Glomerular endothelial cell (primary cell): Measurements from ENCODE around the gene BCL2A1. TPM values are rescaled to one million over a fixed set of nuclear protein-coding genes. Genes with fewer than 3 reads are reported as not detected.
"Not testable (repeated sequence)": the region's sequence is repeated elsewhere in the genome, so short reads cannot be mapped to it uniquely, and the experiment has no call there.

ENCODE experiments used
- DNase-seq: peaks from one replicate; pipeline ENCODE4 v3.0.0-alpha.2; 2011; ENCODE audit warnings: low read depth, low spot score; ENCODE audit errors: extremely low read depth
- total RNA-seq: library from RNA; depleted of rRNA; stranded (reverse); fragments of >200 nt; gene quantifications from 2 replicates; pipeline ENCODE4 v1.2.3, GENCODE V29; 2015

BCL2A1 gene
- total RNA-seq, 1 donor from 2014 or later, result not detected

- DNase-seq, result no peak
Observed at GRCh38 chr15:79989682-79990081, 18.7 kb upstream of the BCL2A1 start.

- no peak for DNase-seq
Observed at GRCh38 chr15:79989183-79989582, 18.2 kb upstream of the BCL2A1 start.

- DNase-seq, result no peak
Observed at GRCh38 chr15:79988448-79989117, 17.6 kb upstream of the BCL2A1 start.

DNA sequence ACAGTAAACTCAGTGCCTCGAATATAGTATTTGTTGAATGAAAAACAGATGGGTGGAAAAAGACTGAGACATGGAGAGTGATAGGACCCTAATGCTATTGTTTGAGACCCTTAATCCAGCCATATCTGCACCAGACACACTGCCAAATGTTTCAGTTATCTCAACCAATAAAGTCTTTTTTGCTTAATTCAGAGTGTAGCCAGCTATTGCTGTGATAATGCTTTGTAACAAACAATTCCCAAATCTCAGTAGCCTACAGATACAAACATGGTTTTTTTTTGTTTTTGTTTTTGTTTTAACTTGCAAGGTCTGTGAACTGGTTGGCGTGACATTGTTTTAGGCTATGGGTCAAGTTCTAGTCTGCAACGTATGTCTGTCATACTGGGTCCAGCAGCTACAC is 17.0 kb upstream of the BCL2A1 start:
- no peak for DNase-seq

DNA sequence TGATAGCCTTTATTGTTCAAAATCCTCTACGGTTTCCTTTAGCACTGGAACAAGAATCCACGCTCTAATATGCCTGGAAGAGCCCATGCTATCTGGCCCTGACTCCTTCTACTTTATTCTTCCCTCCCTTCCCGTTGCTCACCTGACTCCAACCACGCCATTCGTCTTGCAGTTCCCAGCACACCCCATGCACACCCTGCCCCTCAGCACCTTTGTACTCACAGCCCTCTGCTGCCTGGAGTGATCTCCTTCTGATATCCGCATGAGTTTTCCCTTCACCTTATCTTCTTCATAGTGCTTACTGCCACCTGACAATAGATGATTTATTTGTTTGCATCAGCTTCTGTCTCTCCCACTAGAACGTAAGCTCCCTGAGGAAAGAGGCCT is 16.6 kb upstream of the BCL2A1 start:
- DNase-seq, result no peak

DNA sequence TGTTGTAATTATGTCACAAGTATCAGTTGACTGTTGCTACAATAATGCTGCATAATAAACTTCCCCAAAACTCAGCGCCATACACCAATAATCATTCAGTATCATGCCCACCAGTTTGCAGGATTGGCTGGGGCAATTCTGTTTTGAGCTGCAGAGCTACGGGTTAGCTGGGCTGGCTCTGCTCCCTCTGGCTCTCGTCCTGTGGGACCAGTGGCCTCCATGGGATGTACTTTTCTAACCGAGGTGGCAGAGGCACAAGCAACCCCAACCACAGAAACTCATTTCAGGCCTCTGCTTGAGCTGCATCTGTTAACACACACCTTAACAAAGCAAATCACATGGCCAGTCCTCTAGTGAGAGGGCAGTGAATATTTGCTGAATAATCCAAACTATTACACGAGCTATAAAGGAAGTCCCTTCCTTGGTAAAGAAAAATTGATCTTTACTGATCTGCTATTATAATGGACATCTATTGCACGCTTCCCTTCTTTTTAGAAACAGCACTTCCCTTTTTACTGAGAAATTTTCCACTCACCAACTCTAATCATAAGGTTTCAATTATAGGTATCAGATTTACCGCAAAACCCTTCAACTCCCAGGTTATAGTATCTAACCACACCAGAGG is 10.9 kb upstream of the BCL2A1 start:
- DNase-seq, result no peak

DNA sequence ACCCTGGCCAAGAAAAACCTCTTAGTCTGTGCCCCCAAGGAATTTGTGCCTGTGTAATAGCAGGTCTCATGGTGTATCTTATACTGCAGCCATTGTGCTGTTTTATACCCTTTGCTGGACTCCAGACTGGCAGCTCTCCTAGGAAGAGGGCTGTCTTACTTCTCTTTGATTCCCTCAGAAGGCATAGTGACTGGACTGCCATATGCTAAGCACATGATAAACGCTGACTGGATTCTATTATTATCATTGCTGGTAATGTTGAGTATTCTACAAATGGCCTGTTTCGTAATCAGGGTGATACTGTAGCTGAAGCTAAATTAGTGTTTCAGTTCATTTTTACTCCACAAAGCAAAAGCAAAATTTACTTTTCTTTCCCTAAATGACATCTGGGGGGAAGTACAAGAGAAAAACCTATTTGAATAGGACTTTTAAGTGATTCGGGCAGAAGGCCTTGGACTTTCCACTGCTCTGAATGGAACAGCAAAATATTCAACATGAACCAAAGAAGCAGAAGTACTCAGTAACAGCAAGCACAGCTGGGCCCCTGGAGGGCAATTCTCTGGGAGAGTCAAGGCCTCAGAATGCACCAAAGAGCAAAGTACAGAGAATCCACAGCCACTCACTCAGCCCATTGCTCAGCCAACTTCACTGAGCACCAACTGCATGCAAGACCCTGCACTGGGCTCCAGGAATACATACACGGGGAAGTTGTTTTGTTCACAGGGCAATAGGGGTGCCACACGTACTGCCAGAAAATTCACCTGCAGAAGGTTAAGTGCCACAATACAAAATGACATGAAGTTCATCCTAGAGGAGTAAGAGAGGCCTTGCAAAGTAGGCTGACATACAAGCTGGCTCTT is 7.9 kb upstream of the BCL2A1 start:
- no peak for DNase-seq

DNA sequence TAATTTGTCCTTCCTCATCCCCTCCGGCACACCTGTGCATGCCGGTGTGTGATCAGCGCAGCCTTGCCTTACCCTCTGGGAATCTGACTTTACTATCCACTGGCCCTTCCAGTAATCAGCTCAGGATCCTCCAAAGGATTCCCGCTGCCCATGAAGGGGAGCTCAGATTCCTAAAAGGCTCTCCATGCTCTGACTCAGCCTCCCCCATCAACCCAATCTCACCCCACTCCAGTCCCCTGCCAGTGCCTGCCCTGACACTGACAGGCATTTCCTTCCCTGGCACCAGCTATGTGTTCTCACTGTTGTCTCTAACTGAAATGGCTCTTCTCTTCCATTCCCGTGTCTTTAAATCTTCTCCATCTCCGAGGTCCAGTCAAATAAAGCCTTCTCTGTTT is 7.3 kb upstream of the BCL2A1 start:
- no peak for DNase-seq

DNA sequence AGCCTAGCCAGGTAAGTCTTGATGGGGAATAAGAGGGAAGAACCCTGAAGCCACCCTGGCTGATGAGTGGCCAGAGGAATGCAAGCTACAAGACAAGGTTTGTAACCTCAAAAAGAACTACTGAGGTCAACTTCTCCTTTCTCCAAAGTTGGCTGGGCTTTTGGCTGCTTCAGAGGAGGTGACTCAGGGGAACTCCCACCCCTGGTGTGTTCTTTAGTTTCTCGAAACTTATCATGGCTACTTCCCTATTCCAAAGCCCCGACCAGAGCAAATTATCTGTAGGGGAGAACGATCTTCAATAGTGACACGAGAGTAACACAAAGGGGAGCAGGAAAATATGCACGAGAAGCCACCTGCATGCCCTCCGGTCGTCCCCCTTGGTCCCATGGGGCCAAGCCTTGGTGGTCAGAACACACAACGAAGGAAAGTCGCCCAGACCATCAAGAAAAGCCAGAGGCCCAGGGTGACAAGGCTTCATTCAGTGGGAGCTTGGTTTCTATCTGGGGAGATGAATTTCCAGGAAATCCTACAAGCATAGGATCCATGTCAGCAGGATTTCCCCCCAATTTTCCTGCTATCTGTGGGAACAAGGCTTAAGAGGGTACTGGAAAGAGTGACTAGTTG is 6.5 kb upstream of the BCL2A1 start:
- DNase-seq, result no peak

GRCh38 chr15:79973456-79974195 is 2.6 kb upstream of the BCL2A1 start:
- no peak for DNase-seq

GRCh38 chr15:79972863-79973262 is 1.9 kb upstream of the BCL2A1 start:
- no peak for DNase-seq

- DNase-seq, result no peak
Observed at GRCh38 chr15:79970181-79970580, 815 bp downstream of the BCL2A1 start.

GRCh38 chr15:79969146-79969545 is 1.9 kb downstream of the BCL2A1 start:
- DNase-seq, result no peak

GRCh38 chr15:79967298-79968182 is 3.5 kb downstream of the BCL2A1 start:
- no peak for DNase-seq

DNA sequence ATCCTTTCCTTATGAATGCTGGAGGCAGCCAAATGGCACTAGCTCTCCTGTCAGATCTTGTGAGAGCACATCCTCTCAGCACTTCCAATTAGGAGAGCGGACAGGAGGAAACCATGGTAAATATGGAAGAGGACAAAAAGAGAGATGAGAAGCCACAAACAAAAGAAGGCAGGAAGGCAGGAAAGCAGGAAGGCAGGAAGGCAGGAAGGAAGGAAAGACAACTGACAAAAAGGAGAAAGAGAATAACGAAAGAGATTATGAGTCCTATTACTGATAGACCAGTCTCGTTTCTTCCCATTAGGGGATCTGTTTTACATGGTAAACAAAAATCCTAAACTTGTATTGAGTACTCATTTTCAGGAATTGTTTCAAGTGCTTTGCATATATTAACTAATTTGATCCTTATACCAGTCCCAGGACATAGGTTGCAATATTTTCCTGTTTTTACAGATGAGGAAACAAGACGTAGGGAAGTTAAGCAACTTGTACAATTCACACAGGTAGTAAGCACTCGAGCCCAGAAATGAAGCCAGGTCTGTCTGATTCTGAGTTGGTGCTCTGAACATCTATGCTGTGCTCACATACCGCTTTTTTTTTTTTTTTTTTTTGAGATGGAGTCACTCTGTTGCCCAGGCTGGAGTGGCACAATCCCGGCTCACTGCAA is 4.2 kb downstream of the BCL2A1 start:
- DNase-seq, result no peak

DNA sequence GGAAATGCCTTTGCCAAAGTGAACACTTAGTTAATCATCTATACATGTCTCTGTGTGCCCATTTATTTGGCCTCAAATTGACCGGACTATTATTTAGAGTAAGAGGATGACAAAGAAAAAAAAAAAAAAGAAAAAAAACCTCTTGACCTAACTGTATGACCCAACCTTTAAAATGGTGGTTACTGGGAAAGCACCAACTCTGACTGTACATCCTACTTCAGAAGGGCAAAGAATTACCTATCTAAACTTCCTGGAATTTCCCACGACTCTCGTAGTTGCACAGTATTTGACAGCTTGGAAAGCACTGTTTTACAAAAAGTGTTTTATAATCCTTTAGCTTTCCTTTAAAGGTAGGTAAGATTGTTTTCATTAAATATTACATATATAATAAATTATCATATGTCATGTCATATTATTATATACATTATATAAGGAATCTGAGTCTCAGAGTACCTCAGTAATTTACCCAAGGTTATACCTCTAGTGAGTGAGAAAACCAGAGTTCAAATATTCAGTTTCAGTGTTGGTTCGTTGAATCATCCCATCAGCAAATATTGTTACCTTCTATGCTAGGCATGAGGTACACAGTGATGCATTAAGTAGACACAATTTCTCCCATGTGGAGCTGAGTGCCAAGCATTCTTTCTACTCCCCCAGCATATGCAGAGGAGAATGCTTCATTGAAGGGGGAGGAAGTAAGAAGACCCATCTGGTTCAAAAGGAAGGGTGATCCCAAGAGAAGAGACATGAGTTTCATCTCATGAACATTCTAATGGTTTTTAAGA is 5.0 kb downstream of the BCL2A1 start:
- no peak for DNase-seq

DNA sequence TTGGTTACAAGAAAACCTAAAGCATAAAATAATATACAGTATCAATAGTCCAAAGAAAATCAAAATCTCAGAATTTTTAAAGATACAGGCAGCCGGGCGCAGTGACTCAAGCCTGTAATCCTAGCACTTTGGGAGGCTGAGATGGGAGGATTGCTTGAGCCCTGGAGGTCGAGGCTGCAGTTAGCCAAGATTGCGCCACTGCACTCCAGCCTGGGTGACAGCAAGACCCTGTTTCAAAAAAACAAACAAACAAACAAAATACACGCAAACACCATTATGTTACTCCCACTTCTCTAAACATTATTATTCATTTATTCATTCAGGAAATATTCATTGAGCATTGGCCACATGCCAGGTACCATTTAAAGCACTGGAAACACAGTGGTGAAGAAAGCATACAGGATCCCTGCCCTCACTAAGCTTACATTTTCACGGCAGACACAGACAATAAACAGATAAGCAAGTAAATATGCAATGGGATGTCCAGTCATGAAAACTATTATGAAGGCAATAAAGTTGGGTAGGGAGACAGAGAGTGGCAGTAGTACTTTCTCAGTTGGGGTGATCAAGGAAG is 6.7 kb downstream of the BCL2A1 start:
- DNase-seq, result no peak

DNA sequence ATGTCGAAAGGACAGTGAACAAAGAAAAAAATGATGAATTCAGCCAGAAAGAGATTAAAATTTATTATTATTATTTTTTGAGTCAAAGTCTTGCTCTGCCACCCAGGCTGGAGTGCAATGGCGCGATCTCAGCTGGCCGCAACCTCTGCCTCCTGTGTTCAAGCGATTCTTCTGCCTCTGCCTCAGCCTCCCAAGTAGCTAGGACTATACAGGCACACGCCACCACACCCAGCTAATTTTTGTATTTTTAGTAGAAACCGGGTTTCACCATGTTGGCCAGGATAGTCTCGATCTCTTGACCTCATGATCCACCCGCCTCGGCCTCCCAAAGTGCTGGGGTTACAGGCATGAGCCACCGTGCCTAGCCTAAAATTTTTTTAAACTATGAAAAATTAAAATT is 8.1 kb downstream of the BCL2A1 start:
- DNase-seq, result not testable (repeated sequence)
